GM19328 (cell line): ENCODE data around the gene KLKB1.

Experiments used
- ATAC-seq: cut with Tn5 transposase; IDR thresholded peaks from one replicate; pipeline ENCODE4 v1.9.1; 2021; ENCODE audit warnings: mild to moderate bottlenecking, moderate library complexity; ENCODE audit not compliant: unreplicated experiment

The KLKB1 gene

GRCh38 chr4:186304866-186305505 lies 77.7 kb downstream of the KLKB1 start:
- no peak for ATAC-seq

GRCh38 chr4:186307497-186307896 lies 80.2 kb downstream of the KLKB1 start:
- no peak for ATAC-seq

- ATAC-seq: no peak
Observed at GRCh38 chr4:186307916-186308315, 80.6 kb downstream of the KLKB1 start.
